ENCODE data around the gene KRT5.

Gene KRT5

GRCh38 chr12:52546126-52546525, 25.9 kb upstream of the KRT5 start:
- H3K4me3 ChIP-seq (IDR thresholded peaks at IDR 0.05; ENCODE audit: insufficient read depth, low read depth, low read length): no peak overlapping the region
- no peaks in the 10 kb centered on the region for H3K36me3 ChIP-seq (ENCODE audit: insufficient read depth)
- TF ChIP-seq CTCF (conservative IDR thresholded peaks at IDR 0.05; ENCODE audit: low read depth, low read length): no peak
- no peaks in the 10 kb centered on the region for H3K79me2 ChIP-seq (ENCODE audit: insufficient read depth, low read depth)
- H4K20me1 ChIP-seq (ENCODE audit: insufficient read depth): no peaks in the 10 kb centered on the region
- H3K27me3 ChIP-seq (ENCODE audit: insufficient read depth, low read depth): peaks cover 52% of the 10 kb centered on the region
- no peaks in the 10 kb centered on the region for H3K4me1 ChIP-seq (ENCODE audit: low read depth, poor library complexity, severe bottlenecking)
- H3K27ac ChIP-seq: no peak overlapping the region
- H2AFZ ChIP-seq (ENCODE audit: low read depth): no peak overlapping the region
- H3K4me2 ChIP-seq: no peak overlapping the region
- no peak overlapping the region for H3K9ac ChIP-seq

- no peak overlapping the region for H2AFZ ChIP-seq (ENCODE audit: low read depth)
- TF ChIP-seq CTCF (conservative IDR thresholded peaks at IDR 0.05; ENCODE audit: low read depth, low read length): no peak
Measured at GRCh38 chr12:52543985-52544883, 24.0 kb upstream of the KRT5 start.

GRCh38 chr12:52542785-52543318, 22.7 kb upstream of the KRT5 start:
- no peaks in the 10 kb centered on the region for H3K4me1 ChIP-seq (ENCODE audit: low read depth, poor library complexity, severe bottlenecking)
- H3K36me3 ChIP-seq (ENCODE audit: insufficient read depth): no peaks in the 10 kb centered on the region
- H3K79me2 ChIP-seq (ENCODE audit: insufficient read depth, low read depth): no peaks in the 10 kb centered on the region
- no peaks in the 10 kb centered on the region for H4K20me1 ChIP-seq (ENCODE audit: insufficient read depth)
- no peak overlapping the region for H3K9ac ChIP-seq
- H3K4me2 ChIP-seq: no peak overlapping the region
- H3K27me3 ChIP-seq (ENCODE audit: insufficient read depth, low read depth): peaks cover 27% of the 10 kb centered on the region
- H3K27ac ChIP-seq: no peak overlapping the region
- no peak for TF ChIP-seq CTCF (conservative IDR thresholded peaks at IDR 0.05; ENCODE audit: low read depth, low read length)
- no peak overlapping the region for H2AFZ ChIP-seq (ENCODE audit: low read depth)
- H3K4me3 ChIP-seq (IDR thresholded peaks at IDR 0.05; ENCODE audit: insufficient read depth, low read depth, low read length): no peak overlapping the region

More at GRCh38 chr12:52543985-52544883, 24.0 kb upstream of the KRT5 start:
- Histone ChIP-seq H4K20me1 (ENCODE audit: insufficient read depth) (no peaks in the 10 kb centered on the region), H3K4me3 (IDR thresholded peaks at IDR 0.05; ENCODE audit: insufficient read depth, low read depth, low read length) (no peak overlapping the region), H3K27ac (no peak overlapping the region), H3K27me3 (ENCODE audit: insufficient read depth, low read depth) (peaks cover 36% of the 10 kb centered on the region), H3K4me2 (no peak overlapping the region), H3K79me2 (ENCODE audit: insufficient read depth, low read depth) (no peaks in the 10 kb centered on the region), H3K36me3 (ENCODE audit: insufficient read depth) (no peaks in the 10 kb centered on the region), H3K4me1 (ENCODE audit: low read depth, poor library complexity, severe bottlenecking) (no peaks in the 10 kb centered on the region), H3K9ac (no peak overlapping the region)

- peaks cover 21% of the 10 kb centered on the region for H3K27me3 ChIP-seq (ENCODE audit: insufficient read depth, low read depth)
- H3K9ac ChIP-seq: no peak overlapping the region
- H2AFZ ChIP-seq (ENCODE audit: low read depth): no peak overlapping the region
- H3K4me2 ChIP-seq: no peak overlapping the region
- no peak overlapping the region for H3K4me3 ChIP-seq (IDR thresholded peaks at IDR 0.05; ENCODE audit: insufficient read depth, low read depth, low read length)
- no peak overlapping the region for H3K27ac ChIP-seq
- no peaks in the 10 kb centered on the region for H3K79me2 ChIP-seq (ENCODE audit: insufficient read depth, low read depth)
- TF ChIP-seq CTCF (conservative IDR thresholded peaks at IDR 0.05; ENCODE audit: low read depth, low read length): no peak
- no peaks in the 10 kb centered on the region for H3K36me3 ChIP-seq (ENCODE audit: insufficient read depth)
- no peaks in the 10 kb centered on the region for H4K20me1 ChIP-seq (ENCODE audit: insufficient read depth)
- no peaks in the 10 kb centered on the region for H3K4me1 ChIP-seq (ENCODE audit: low read depth, poor library complexity, severe bottlenecking)
Measured at GRCh38 chr12:52542157-52542556, 22.0 kb upstream of the KRT5 start.

All from KMS-11 (cell line).